ELF-1 (cell line): ENCODE data around the gene CST8.
"Not testable (repeated sequence)": the region's sequence is repeated elsewhere in the genome, so short reads cannot be mapped to it uniquely, and the experiment has no call there.

Experiments
- DNase-seq: peaks from one replicate; pipeline ENCODE4 v3.0.0-alpha.2; 2016; ENCODE audit warnings: low read depth, low spot score

Gene CST8

GRCh38 chr20:23490817-23491216 is at the start of gene CST8:
Gene CST8 (plus strand): TSS chr20:23491117. CDS start chr20:23491668, 551 bp downstream.
- no peak for DNase-seq

DNA sequence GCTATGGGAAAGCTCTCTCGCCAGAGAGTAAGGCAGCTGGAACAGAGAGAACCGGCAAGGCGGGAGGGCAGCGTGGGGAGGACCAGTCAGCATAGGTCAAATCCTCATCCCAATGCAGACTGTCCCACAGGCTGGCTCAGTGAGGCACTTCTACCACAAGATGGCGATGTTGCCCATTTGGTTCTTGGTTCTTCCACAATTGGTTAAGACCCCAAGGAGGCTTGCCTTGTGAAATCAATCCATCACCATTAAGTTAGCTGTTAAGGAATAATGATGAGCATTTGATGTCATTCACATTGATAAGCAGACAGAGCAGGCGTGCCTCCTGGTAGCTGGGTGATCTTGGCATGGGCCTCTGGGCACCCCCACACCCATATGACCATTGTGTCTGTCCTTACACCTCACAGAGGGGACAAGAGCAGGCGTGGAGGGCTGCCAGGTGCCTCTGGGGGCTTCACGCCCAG is 49.0 kb upstream of the CST8 start:
- peak; percentile 93 for DNase-seq

- no peak for DNase-seq
Measured at GRCh38 chr20:23442436-23442835, 48.5 kb upstream of the CST8 start.

GRCh38 chr20:23444859-23445258 is 46.1 kb upstream of the CST8 start:
- DNase-seq: no peak

GRCh38 chr20:23445596-23446217 is 45.2 kb upstream of the CST8 start:
- DNase-seq: peak; percentile 16

DNA sequence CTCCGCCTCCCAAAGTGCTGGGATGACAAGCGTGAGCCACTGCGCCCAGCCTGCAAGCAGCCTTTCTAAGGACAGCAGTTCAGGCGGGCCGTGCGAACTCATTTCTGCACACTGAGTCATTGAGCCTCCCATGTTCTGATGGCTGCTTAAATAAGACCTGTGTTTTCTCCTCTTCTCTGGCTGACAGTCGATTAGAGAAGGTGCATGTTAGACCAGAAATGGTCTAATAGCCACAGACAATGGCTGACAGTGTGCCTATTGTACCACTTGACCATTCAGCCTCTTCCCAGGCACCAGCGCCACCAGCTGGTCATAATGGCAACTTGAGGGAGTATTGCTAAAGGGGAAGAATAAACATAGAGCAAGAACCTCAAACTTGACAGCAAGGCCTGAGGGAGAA is 44.4 kb upstream of the CST8 start:
- DNase-seq: peak; percentile 70

DNA sequence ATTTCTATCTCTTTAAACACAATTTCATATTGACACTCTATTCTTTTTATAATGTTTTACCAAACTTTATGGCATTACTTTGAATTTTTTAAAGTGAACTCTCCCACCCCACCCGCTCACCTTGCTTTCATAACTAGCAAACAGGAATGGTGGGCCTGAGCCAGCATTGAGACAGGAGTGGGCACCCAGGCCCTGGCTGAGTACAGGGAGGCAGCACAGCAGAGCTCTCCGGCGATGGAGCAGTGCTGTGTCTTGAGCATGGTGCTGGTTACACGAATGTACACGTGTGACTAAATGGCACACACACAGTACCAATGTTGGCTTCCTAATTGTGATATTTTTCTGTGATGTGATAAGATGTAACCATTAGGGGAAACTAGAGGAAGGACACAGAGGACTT is 42.8 kb upstream of the CST8 start:
- no peak for DNase-seq

DNA sequence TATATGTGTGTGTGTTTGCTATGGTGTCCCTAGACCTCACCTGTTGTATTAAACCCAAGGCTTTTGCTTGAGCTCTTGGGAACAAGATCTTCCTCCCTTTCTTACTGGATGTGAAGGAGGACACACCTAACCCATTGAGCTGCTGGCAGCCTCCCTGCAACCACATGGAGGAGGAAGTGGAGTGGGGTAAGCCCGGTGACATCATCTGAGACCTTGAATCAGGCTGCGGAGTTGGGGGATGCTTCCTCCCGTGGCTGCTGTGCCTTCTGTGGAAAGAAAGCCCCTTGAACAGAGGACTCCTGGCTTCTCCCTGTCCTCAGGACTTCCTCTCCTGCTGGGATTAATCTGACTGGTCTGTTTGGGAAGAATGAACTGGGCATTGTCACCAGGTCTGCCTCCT is 41.5 kb upstream of the CST8 start:
- DNase-seq: no peak

DNA sequence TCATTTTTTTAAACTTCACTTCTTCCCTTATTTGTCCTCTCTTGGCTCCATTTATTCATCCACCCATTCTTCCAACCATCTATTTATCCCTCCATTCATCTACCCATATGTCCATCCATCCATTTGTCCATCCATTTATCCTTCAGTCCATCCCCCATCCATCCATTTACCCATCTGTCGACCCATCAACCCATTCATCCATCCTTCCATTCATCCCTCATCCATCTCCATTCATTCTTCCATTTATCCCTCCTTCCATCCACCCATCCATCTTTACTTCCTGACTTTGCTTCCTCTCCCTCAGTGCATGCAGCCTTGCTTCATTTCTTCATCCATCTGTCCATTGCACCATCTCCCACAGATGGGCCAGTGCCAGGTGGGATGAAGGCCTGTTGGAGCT is 40.0 kb upstream of the CST8 start:
- DNase-seq: no peak

GRCh38 chr20:23451956-23452487 is 38.9 kb upstream of the CST8 start:
- no peak for DNase-seq

GRCh38 chr20:23452776-23453175 is 38.1 kb upstream of the CST8 start, which contains the start of gene CST11:
Gene CST11 (minus strand): TSS chr20:23452876. CDS start chr20:23452811, 65 bp downstream.
- no peak for DNase-seq

GRCh38 chr20:23453549-23454543 is 37.1 kb upstream of the CST8 start:
- DNase-seq: no peak

GRCh38 chr20:23454816-23455215 is 36.1 kb upstream of the CST8 start:
- no peak for DNase-seq

DNA sequence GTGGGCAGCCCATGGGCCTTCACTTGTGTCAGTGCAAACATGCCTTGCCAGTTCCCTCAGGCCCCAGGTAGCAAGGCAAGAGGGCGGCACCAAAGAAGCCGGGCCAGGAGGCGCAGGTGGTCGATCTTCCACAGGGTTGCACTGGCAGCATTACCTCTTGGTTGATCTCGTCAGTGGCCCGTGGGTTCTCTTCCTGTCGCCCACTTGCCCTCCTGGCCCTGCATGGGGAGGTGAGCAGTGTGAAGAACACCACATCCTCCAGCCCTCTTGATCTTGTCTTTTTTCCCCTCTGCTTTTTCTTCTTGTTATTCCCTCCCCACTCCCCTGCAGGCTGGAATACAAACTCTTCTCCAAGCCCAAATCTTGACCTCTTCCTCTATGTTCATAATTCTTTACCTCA is 35.3 kb upstream of the CST8 start:
- no peak for DNase-seq

- no peak for DNase-seq
Measured at GRCh38 chr20:23456409-23456808, 34.5 kb upstream of the CST8 start.

DNA sequence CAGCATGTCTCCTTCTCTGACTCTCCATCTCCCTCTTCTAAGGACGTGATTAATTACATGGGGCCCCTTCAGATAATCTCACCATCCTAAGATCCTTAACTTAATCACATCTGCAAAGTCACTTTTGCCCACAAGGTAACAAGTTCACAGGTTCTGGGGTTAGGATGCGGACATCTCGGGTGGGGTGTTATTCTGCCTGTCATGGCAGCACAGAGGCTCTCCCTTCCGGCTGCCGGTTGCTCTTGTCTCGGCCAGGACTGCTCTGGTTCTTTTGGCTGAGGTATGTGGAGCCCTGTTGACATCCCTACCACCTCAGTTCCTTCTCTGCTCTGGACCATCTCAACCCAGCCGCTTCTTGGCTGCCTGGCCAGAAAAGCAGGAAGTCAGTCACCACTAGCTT is 34.0 kb upstream of the CST8 start:
- no peak for DNase-seq

- DNase-seq: no peak
Measured at GRCh38 chr20:23459461-23460150, 31.3 kb upstream of the CST8 start.

DNA sequence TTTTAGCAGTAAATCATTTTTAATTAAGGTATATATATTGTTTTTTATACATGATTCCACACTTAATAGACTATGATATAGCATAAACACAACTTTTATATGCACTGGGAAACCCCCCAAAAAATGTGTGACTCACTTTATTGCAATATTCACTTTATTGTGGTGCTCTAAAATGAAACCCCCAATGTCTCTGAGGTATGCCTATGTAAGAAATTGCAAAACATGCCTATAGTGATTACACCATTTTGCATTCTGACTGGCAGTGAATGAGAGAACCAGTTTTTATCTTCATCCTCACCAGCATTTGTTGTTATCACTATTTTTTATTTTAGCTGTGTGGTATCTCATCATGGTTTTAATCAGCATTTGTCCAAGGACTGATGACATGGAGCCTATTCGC is 29.7 kb upstream of the CST8 start:
- DNase-seq: no peak

- not testable (repeated sequence) for DNase-seq
Measured at GRCh38 chr20:23466961-23467360, 24.0 kb upstream of the CST8 start.

GRCh38 chr20:23472306-23472705 is 18.6 kb upstream of the CST8 start:
- DNase-seq: not testable (repeated sequence)

DNA sequence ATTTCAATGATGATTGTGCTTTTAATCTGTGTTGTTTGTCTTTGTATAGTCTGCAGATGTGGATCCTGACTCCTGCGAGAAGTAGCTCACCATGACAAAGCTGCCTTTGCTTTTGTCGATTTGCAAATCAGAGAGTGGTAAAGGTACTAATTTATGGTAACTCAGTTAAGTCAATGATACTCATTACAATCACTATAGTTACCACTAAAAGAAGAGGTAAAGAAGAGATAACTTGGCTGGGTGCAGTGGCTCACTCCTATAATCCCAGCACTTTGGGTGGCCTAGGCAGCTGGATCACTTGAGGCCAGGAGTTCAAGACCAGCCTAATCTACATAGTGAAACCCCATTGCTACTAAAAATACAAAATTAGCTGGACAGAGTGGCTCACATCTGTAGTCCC is 17.6 kb upstream of the CST8 start:
- DNase-seq: peak; percentile 26

- no peak for DNase-seq
Measured at GRCh38 chr20:23475395-23475794, 15.5 kb upstream of the CST8 start.
